Common myeloid progenitor, CD34-positive (primary cell): ENCODE measurements around the gene RADIL.

Experiments
- CTCF ChIA-PET: fragments of 350-600 bp; sonication (Branson Sonifier 250); formaldehyde crosslinking; loops from one replicate; lab custom pipeline; 2021; ENCODE audit warnings: antibody characterized with exemption; lab: Charles Lee
- POLR2A ChIA-PET: fragments of 350-600 bp; sonication (Branson Sonifier 250); formaldehyde crosslinking; loops from one replicate; lab custom pipeline; 2021; ENCODE audit warnings: antibody characterized with exemption; lab: Charles Lee
- DNase-seq, 3 donors: peaks; one replicate each; pipeline versions ENCODE4 v3.0.0 to v3.0.0-alpha.2; 2013
- H3K27ac ChIP-seq, 2 experiments: 1 replicate in 1 of 2; 2 replicates in 1 of 2; pipeline ENCODE4 v1.7.0; 2013; ENCODE audit warnings: inconsistent platforms in 2 of 2, low read length in 2 of 2, mild to moderate bottlenecking in 2 of 2, low read depth in 1 of 2, moderate library complexity in 1 of 2; ENCODE audit not compliant: severe bottlenecking in 2 of 2, insufficient read depth in 1 of 2, poor library complexity in 1 of 2
- H3K27me3 ChIP-seq, 5 experiments: replicated peaks in 2 of 5; 1 replicate in 3 of 5; 2 replicates in 2 of 5; pipeline versions ENCODE4 v1.6.1 to v1.7.0; 2013; ENCODE audit warnings: low read length in 4 of 5, mild to moderate bottlenecking in 2 of 5, moderate library complexity in 2 of 5, inconsistent platforms in 1 of 5; ENCODE audit not compliant: insufficient read depth in 5 of 5, control insufficient read depth in 4 of 5
- H3K36me3 ChIP-seq, 4 experiments: 1 replicate in 2 of 4; 2 replicates in 2 of 4; pipeline versions ENCODE4 v1.6.1 to v1.7.0; 2013; ENCODE audit warnings: low read length in 3 of 4, control low read depth in 1 of 4, mild to moderate bottlenecking in 1 of 4; ENCODE audit not compliant: control insufficient read depth in 4 of 4, insufficient read depth in 4 of 4
- H3K4me1 ChIP-seq, 4 experiments: 1 replicate in 3 of 4; 2 replicates in 1 of 4; pipeline versions ENCODE4 v1.6.1 to v1.7.1; 2013; ENCODE audit warnings: low read length in 3 of 4, mild to moderate bottlenecking in 3 of 4, control low read depth in 1 of 4, inconsistent platforms in 1 of 4, moderate library complexity in 1 of 4; ENCODE audit not compliant: control insufficient read depth in 4 of 4, insufficient read depth in 4 of 4; ENCODE audit errors: control extremely low read depth in 1 of 4
- H3K4me3 ChIP-seq, 7 experiments: 1 replicate in 4 of 7; 2 replicates in 3 of 7; pipeline versions ENCODE4 v1.5.1 to v1.7.0; 2013; ENCODE audit warnings: mild to moderate bottlenecking in 7 of 7, low read length in 6 of 7, moderate library complexity in 6 of 7, inconsistent platforms in 2 of 7, low read depth in 2 of 7, control low read depth in 1 of 7; ENCODE audit not compliant: insufficient read depth in 4 of 7, control insufficient read depth in 1 of 7; ENCODE audit errors: extremely low read depth in 1 of 7
- H3K9me3 ChIP-seq, 5 experiments: 1 replicate in 4 of 5; 2 replicates in 1 of 5; pipeline versions ENCODE4 v1.6.1 to v1.7.1; 2013; ENCODE audit warnings: low read length in 4 of 5, mild to moderate bottlenecking in 2 of 5, inconsistent platforms in 1 of 5, low read depth in 1 of 5, moderate library complexity in 1 of 5; ENCODE audit not compliant: control insufficient read depth in 4 of 5, insufficient read depth in 2 of 5; ENCODE audit errors: control extremely low read depth in 1 of 5
- WGBS: methylation state at CpG from one replicate; pipeline ENCODE4 v1.1.5; 2013; ENCODE audit not compliant: insufficient coverage; 5-methylcytosine and 5-hydroxymethylcytosine counted together

Gene RADIL

GRCh38 chr7:4884164-4884563, 648 bp upstream of the RADIL start:
- Histone ChIP-seq H3K4me1 (peaks cover 0 to 17% (median 15%) of the 10 kb centered on the region in 4 experiments), H3K36me3 (no peaks in the 10 kb centered on the region), H3K27ac (no peak overlapping the region), H3K4me3 (no peak overlapping the region), H3K27me3 (peaks cover 0 to 28% (median 24%) of the 10 kb centered on the region in 5 experiments), H3K9me3 (no peaks in the 10 kb centered on the region)
- 90% methylated on average over 10 of the region's 10 CpGs for WGBS
- CTCF ChIA-PET, result interaction anchor here (0.7 to 7.4 kb wide), 18 partner anchors 10 to 90 kb away, joined by 3 to 73 read pairs (median 5); no protein-coding TSS in a partner anchor
- POLR2A ChIA-PET, result no interaction called here
- no peak for DNase-seq

- Histone ChIP-seq H3K4me1 (peaks cover 0 to 17% (median 15%) of the 10 kb centered on the region in 4 experiments), H3K27me3 (peaks cover 0 to 28% (median 20%) of the 10 kb centered on the region in 5 experiments), H3K4me3 (peak overlapping the region; percentile 18 to 66 (median 48)), H3K9me3 (no peaks in the 10 kb centered on the region), H3K36me3 (no peaks in the 10 kb centered on the region), H3K27ac (no peak overlapping the region)
- WGBS, result under 1% methylated on average over 31 of the region's 36 CpGs
- ChIA-PET POLR2A (no interaction called here), CTCF (interaction anchor here (1.0 to 7.4 kb wide), 17 partner anchors 9 to 88 kb away, joined by 3 to 73 read pairs (median 5); no protein-coding TSS in a partner anchor)
- no peak for DNase-seq
Measured at GRCh38 chr7:4883033-4883371, 514 bp downstream of the RADIL start.

- peak in 2 of 3 donors; percentile 24 to 42 for DNase-seq
- no peaks in the 10 kb centered on the region for H3K36me3 ChIP-seq
- CTCF ChIA-PET, result interaction anchor here (0.5 to 7.4 kb wide), 14 partner anchors 9 to 522 kb away, joined by 3 to 73 read pairs (median 6); no protein-coding TSS in a partner anchor
- H3K27ac ChIP-seq, result no peak overlapping the region
- WGBS, result 10% methylated on average over 31 of the region's 35 CpGs
- POLR2A ChIA-PET, result no interaction called here
- H3K4me1 ChIP-seq, result peaks cover 0 to 17% (median 15%) of the 10 kb centered on the region in 4 experiments
- H3K27me3 ChIP-seq, result peaks cover 0 to 28% (median 20%) of the 10 kb centered on the region in 5 experiments
- H3K9me3 ChIP-seq, result no peaks in the 10 kb centered on the region
- peak overlapping the region in 4 of 7 experiments; percentile 20 to 66 (median 56) for H3K4me3 ChIP-seq
Measured at GRCh38 chr7:4882169-4883032, 1.1 kb downstream of the RADIL start.

- Histone ChIP-seq H3K27me3 (peaks cover 0 to 27% (median 20%) of the 10 kb centered on the region in 5 experiments), H3K36me3 (no peaks in the 10 kb centered on the region), H3K4me3 (no peak overlapping the region), H3K9me3 (no peaks in the 10 kb centered on the region), H3K27ac (no peak overlapping the region), H3K4me1 (peaks cover 0 to 17% (median 15%) of the 10 kb centered on the region in 4 experiments)
- no peak for DNase-seq
- CTCF ChIA-PET, result interaction anchor here (1.3 to 7.4 kb wide), 3 partner anchors 30 to 86 kb away, joined by 4 to 73 read pairs (median 9); no protein-coding TSS in a partner anchor
- WGBS, result 90% methylated on average over 10 of the region's 10 CpGs
- POLR2A ChIA-PET, result no interaction called here
Measured at GRCh38 chr7:4880218-4880617, 3.3 kb downstream of the RADIL start.

GRCh38 chr7:4879396-4880081, 4.0 kb downstream of the RADIL start:
- Histone ChIP-seq H3K27ac (no peak overlapping the region), H3K4me1 (peaks cover 0 to 17% (median 15%) of the 10 kb centered on the region in 4 experiments), H3K4me3 (no peak overlapping the region), H3K9me3 (no peaks in the 10 kb centered on the region), H3K27me3 (peaks cover 0 to 27% (median 19%) of the 10 kb centered on the region in 5 experiments), H3K36me3 (no peaks in the 10 kb centered on the region)
- DNase-seq, result no peak
- WGBS, result 95% methylated on average over 26 of the region's 27 CpGs
- POLR2A ChIA-PET, result no interaction called here
- CTCF ChIA-PET, result interaction anchor here (2.8 to 7.4 kb wide), 2 partner anchors 29 to 85 kb away, joined by 9 to 73 read pairs; no protein-coding TSS in a partner anchor

GRCh38 chr7:4878336-4879335, 4.9 kb downstream of the RADIL start:
- peaks cover 0 to 27% (median 19%) of the 10 kb centered on the region in 5 experiments for H3K27me3 ChIP-seq
- no peaks in the 10 kb centered on the region for H3K36me3 ChIP-seq
- WGBS, result 95% methylated on average over 45 of the region's 45 CpGs
- H3K4me1 ChIP-seq, result peaks cover 0 to 17% (median 15%) of the 10 kb centered on the region in 4 experiments
- POLR2A ChIA-PET, result no interaction called here
- H3K27ac ChIP-seq, result no peak overlapping the region
- no peak for DNase-seq
- CTCF ChIA-PET, result interaction anchor here (7.4 kb wide), 1 partner anchor 84 kb away, joined by 73 read pairs; no protein-coding TSS in a partner anchor
- H3K4me3 ChIP-seq, result no peak overlapping the region
- no peaks in the 10 kb centered on the region for H3K9me3 ChIP-seq
